Tibial nerve (tissue), 4 donors: Measurements from ENCODE around the gene LMF1. TPM values are rescaled to one million over a fixed set of nuclear protein-coding genes. Genes with fewer than 3 reads are reported as not detected.

Experiments
- DNase-seq, 2 donors: peaks; one replicate each; pipeline ENCODE4 v3.0.0-alpha.2; 2019; ENCODE audit warnings: low spot score in 2 of 2
- H3K27ac ChIP-seq, 4 donors: fragments of 200-600 bp; sonication (generic) in 3 of 4; one replicate each; pipeline ENCODE4 v1.5.1; 2017 to 2019; ENCODE audit warnings: mild to moderate bottlenecking in 1 of 4
- H3K27me3 ChIP-seq, 2 donors: fragments of 200-600 bp; sonication (generic) in 1 of 2; one replicate each; pipeline versions ENCODE4 v1.5.1 to v1.6.0; 2017 to 2019
- H3K36me3 ChIP-seq, 3 donors: fragments of 200-600 bp; sonication (generic); one replicate each; pipeline ENCODE4 v1.5.1; 2018 to 2019
- H3K4me1 ChIP-seq, 4 donors: fragments of 200-600 bp; sonication (generic) in 3 of 4; one replicate each; pipeline ENCODE4 v1.5.1; 2017 to 2019
- H3K4me3 ChIP-seq, 4 donors: fragments of 200-600 bp; sonication (generic) in 3 of 4; one replicate each; pipeline ENCODE4 v1.5.1; 2017 to 2019; ENCODE audit warnings: mild to moderate bottlenecking in 1 of 4, moderate library complexity in 1 of 4
- H3K9me3 ChIP-seq, 4 donors: fragments of 200-600 bp; sonication (generic) in 3 of 4; one replicate each; pipeline ENCODE4 v1.5.1; 2017 to 2019
- CTCF ChIP-seq, 5 experiments: fragments of 200-600 bp in 3 of 5; fragments of 450-650 bp in 2 of 5; sonication (generic) in 3 of 5; IDR thresholded peaks; one replicate each; pipeline ENCODE4 v1.5.1; 2016 to 2019; ENCODE audit warnings: antibody characterized with exemption in 5 of 5, mild to moderate bottlenecking in 3 of 5, moderate library complexity in 2 of 5
- EP300 ChIP-seq, 2 donors: sonication (generic); formaldehyde crosslinking; IDR thresholded peaks; one replicate each; pipeline ENCODE4 v1.6.1; 2017; ENCODE audit warnings: antibody characterized with exemption in 2 of 2, mild to moderate bottlenecking in 1 of 2
- POLR2A ChIP-seq, 2 donors: fragments of 450-650 bp; IDR thresholded peaks; one replicate each; pipeline ENCODE4 v1.6.1; 2017; ENCODE audit warnings: antibody characterized with exemption in 2 of 2, mild to moderate bottlenecking in 2 of 2, moderate library complexity in 2 of 2
- WGBS, 2 donors: methylation state at CpG; one replicate each; pipeline ENCODE4 v1.1.5; 2018; 5-methylcytosine and 5-hydroxymethylcytosine counted together
- total RNA-seq, 4 donors: library from RNA; depleted of rRNA; stranded (reverse); fragments of >200 nt; gene quantifications; one replicate each; pipeline ENCODE4 v1.1.0, GENCODE V29; 2016

The LMF1 gene
- total RNA-seq, 4 donors from 2014 or later: 24.5 to 58.5 (median 31.8) TPM

GRCh38 chr16:856811-857210 is 114.0 kb downstream of the LMF1 start:
- DNase-seq: no peak
- WGBS, 2 donors: 94 to 97% methylated on average over 24 of the region's 24 CpGs
- TF ChIP-seq POLR2A (IDR thresholded peaks at IDR 0.05): no peak
- no peak overlapping the region for H3K4me3 ChIP-seq
- no peaks in the 10 kb centered on the region for H3K27me3 ChIP-seq
- no peak overlapping the region for H3K27ac ChIP-seq
- peaks cover 0 to 36% (median 0%) of the 10 kb centered on the region in 3 donors for H3K36me3 ChIP-seq
- no peaks in the 10 kb centered on the region for H3K9me3 ChIP-seq
- no peaks in the 10 kb centered on the region for H3K4me1 ChIP-seq

DNA sequence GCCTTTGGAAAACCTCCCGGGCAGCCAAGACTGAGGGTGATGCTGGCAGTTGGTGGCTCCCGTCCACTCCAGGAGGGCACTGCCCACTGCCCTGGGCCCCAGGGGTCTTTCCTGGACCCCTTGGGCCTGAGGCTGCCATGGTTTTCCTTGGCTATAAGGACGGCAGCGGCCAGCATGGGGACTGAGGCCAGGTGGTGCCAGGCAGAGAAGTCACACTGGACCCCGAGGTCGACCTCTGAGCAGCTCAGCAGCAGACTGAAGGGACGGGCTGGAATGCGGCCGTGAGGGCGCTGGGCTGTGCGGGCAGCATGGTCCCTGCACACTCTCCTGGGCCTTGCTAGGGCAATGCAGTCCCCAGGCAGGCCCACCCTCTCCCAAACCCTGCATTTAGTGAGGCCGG is 114.7 kb downstream of the LMF1 start:
- Histone ChIP-seq H3K36me3 (peaks cover 0 to 36% (median 0%) of the 10 kb centered on the region in 3 donors), H3K4me3 (no peak overlapping the region), H3K9me3 (no peaks in the 10 kb centered on the region), H3K27ac (no peak overlapping the region), H3K4me1 (no peaks in the 10 kb centered on the region), H3K27me3 (no peaks in the 10 kb centered on the region)
- WGBS, 2 donors: 91 to 97% methylated on average over 5 to 8 of the region's 12 CpGs
- TF ChIP-seq CTCF (IDR thresholded peaks at IDR 0.05): no peak
- no peak for TF ChIP-seq POLR2A (IDR thresholded peaks at IDR 0.05)
- no peak for TF ChIP-seq EP300 (IDR thresholded peaks at IDR 0.05)
- no peak for DNase-seq

GRCh38 chr16:855471-855870 is 115.3 kb downstream of the LMF1 start:
- Histone ChIP-seq H3K27ac (no peak overlapping the region), H3K4me3 (no peak overlapping the region), H3K36me3 (peaks cover 0 to 36% (median 0%) of the 10 kb centered on the region in 3 donors), H3K27me3 (no peaks in the 10 kb centered on the region), H3K9me3 (no peaks in the 10 kb centered on the region), H3K4me1 (no peaks in the 10 kb centered on the region)
- TF ChIP-seq CTCF (IDR thresholded peaks at IDR 0.05) (no peak), POLR2A (IDR thresholded peaks at IDR 0.05) (no peak), EP300 (IDR thresholded peaks at IDR 0.05) (no peak)
- WGBS, 2 donors: 84 to 93% methylated on average over 6 to 12 of the region's 13 CpGs
- DNase-seq: no peak

- H3K4me3 ChIP-seq: no peak overlapping the region
- H3K36me3 ChIP-seq: peaks cover 0 to 36% (median 0%) of the 10 kb centered on the region in 3 donors
- no peak overlapping the region for H3K27ac ChIP-seq
- H3K27me3 ChIP-seq: no peaks in the 10 kb centered on the region
- no peaks in the 10 kb centered on the region for H3K9me3 ChIP-seq
- no peak for TF ChIP-seq CTCF (IDR thresholded peaks at IDR 0.05)
- TF ChIP-seq EP300 (IDR thresholded peaks at IDR 0.05): no peak
- no peak for TF ChIP-seq POLR2A (IDR thresholded peaks at IDR 0.05)
- 77 to 88% methylated on average over 15 to 21 of the region's 23 CpGs for WGBS, 2 donors
- DNase-seq: no peak
- no peaks in the 10 kb centered on the region for H3K4me1 ChIP-seq
These were observed 115.9 kb downstream of the LMF1 start for GRCh38 chr16:854808-855410.

GRCh38 chr16:853981-854807 is 116.6 kb downstream of the LMF1 start:
- TF ChIP-seq EP300 (IDR thresholded peaks at IDR 0.05) (no peak), POLR2A (IDR thresholded peaks at IDR 0.05) (no peak), CTCF (IDR thresholded peaks at IDR 0.05) (no peak)
- no peak for DNase-seq
- H3K27me3 ChIP-seq: no peaks in the 10 kb centered on the region
- H3K4me3 ChIP-seq: no peak overlapping the region
- H3K27ac ChIP-seq: no peak overlapping the region
- H3K36me3 ChIP-seq: peaks cover 0 to 36% (median 0%) of the 10 kb centered on the region in 3 donors
- H3K4me1 ChIP-seq: no peaks in the 10 kb centered on the region
- no peaks in the 10 kb centered on the region for H3K9me3 ChIP-seq
- 84 to 91% methylated on average over 23 to 26 of the region's 31 CpGs for WGBS, 2 donors
